OCI-LY1 (cell line): ENCODE measurements around the gene BAIAP2.

Experiments used
- EZH2 ChIP-seq: fragments of 200-600 bp; sonication (generic), shearing (Covaris generic); IDR thresholded peaks from 2 replicates; pipeline ENCODE4 v1.8.0; 2017; ENCODE audit warnings: borderline replicate concordance, mixed run types, mild to moderate bottlenecking, antibody characterized with exemption, low read length, moderate library complexity, mixed read lengths
- TF ChIP-seq, protein P1 (sequence below): fragments of 200-600 bp; sonication (generic), shearing (Covaris generic); IDR thresholded peaks from 2 replicates; pipeline ENCODE4 v1.5.1; 2017; ENCODE audit warnings: mild to moderate bottlenecking, antibody characterized with exemption, low read length, moderate library complexity, mixed read lengths

DNA sequence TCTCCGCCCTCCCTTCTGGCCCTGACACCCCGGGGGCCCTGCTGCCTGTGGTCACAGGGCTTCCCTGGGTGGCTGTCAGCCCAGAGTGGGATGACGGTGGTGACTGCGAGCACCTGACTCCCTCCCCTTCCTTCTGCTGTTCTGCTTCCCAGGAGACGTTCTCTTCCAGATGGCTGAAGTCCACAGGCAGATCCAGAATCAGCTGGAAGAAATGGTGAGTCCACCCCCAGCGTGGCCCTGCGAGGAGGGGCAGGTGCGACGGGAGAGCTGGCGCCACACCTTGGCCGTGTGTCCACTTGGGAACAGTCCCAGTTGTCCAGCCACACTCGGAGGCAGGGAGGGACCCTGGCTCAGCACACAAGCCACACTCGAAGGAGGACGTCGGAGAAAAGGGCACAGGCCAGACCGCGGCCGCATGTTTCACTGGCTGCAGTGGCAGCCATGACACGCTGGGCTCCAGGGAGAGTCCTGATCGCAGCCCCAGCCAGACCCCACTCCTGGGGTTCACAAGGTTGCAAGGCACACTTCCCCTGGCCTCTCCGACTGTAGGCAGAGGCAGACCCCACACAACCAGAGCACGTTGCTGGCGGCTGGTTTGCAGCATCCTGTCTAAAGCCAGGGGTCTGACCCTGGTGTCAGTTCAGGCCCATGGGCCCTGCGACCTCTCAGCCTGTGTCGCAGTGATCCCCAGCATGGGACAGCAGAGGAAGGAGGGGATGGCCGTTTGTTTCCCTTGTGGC, 49.9 kb downstream of the BAIAP2 start:
- TF ChIP-seq, protein P1, sequence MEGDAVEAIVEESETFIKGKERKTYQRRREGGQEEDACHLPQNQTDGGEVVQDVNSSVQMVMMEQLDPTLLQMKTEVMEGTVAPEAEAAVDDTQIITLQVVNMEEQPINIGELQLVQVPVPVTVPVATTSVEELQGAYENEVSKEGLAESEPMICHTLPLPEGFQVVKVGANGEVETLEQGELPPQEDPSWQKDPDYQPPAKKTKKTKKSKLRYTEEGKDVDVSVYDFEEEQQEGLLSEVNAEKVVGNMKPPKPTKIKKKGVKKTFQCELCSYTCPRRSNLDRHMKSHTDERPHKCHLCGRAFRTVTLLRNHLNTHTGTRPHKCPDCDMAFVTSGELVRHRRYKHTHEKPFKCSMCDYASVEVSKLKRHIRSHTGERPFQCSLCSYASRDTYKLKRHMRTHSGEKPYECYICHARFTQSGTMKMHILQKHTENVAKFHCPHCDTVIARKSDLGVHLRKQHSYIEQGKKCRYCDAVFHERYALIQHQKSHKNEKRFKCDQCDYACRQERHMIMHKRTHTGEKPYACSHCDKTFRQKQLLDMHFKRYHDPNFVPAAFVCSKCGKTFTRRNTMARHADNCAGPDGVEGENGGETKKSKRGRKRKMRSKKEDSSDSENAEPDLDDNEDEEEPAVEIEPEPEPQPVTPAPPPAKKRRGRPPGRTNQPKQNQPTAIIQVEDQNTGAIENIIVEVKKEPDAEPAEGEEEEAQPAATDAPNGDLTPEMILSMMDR = no peak
- no peak for TF ChIP-seq EZH2
